Osteoblast (primary cell): ENCODE measurements around the gene RBL1. TPM values are rescaled to one million over a fixed set of nuclear protein-coding genes. Genes with fewer than 3 reads are reported as not detected.
"Not testable (repeated sequence)": the region's sequence is repeated elsewhere in the genome, so short reads cannot be mapped to it uniquely, and the experiment has no call there.

ENCODE experiments used
- DNase-seq: peaks from one replicate; pipeline ENCODE4 v3.0.0; 2011; ENCODE audit warnings: low spot score, mixed read lengths; ENCODE audit not compliant: insufficient read length; ENCODE audit errors: missing footprints
- H2AFZ ChIP-seq: 2 replicates; pipeline ENCODE4 v1.6.0; 2011; ENCODE audit warnings: mild to moderate bottlenecking, low read length
- H3K27ac ChIP-seq: 2 replicates; pipeline ENCODE4 v1.5.1; 2011; ENCODE audit warnings: mild to moderate bottlenecking, low read depth, low read length, moderate library complexity
- H3K27me3 ChIP-seq: 2 replicates; pipeline ENCODE4 v1.6.0; 2012; ENCODE audit warnings: mild to moderate bottlenecking, control low read depth, inconsistent platforms, low read length, moderate library complexity; ENCODE audit not compliant: insufficient read depth
- H3K36me3 ChIP-seq: 2 replicates; pipeline ENCODE4 v1.5.1; 2011; ENCODE audit warnings: mild to moderate bottlenecking, low read length, control low read depth, moderate library complexity; ENCODE audit not compliant: insufficient read depth
- H3K4me1 ChIP-seq: 2 replicates; pipeline ENCODE4 v1.5.1; 2011; ENCODE audit warnings: mild to moderate bottlenecking, low read length, control low read depth, moderate library complexity; ENCODE audit not compliant: insufficient read depth
- H3K4me2 ChIP-seq: 2 replicates; pipeline ENCODE4 v1.6.0; 2011; ENCODE audit warnings: mild to moderate bottlenecking, low read length; ENCODE audit not compliant: insufficient read depth
- H3K4me3 ChIP-seq: fragments of 200-600 bp; sonication (generic); 3 replicates; pipeline ENCODE4 v1.5.1; 2012; ENCODE audit warnings: mild to moderate bottlenecking, low read length, inconsistent platforms; ENCODE audit not compliant: insufficient read depth
- H3K79me2 ChIP-seq: 2 replicates; pipeline ENCODE4 v1.6.0; 2012; ENCODE audit warnings: mild to moderate bottlenecking, low read length, control low read depth, inconsistent platforms; ENCODE audit not compliant: insufficient read depth
- H3K9me3 ChIP-seq: 2 replicates; pipeline ENCODE4 v1.5.1; 2011; ENCODE audit warnings: low read depth, low read length, control low read depth
- H4K20me1 ChIP-seq: 2 replicates; pipeline ENCODE4 v1.6.0; 2012; ENCODE audit warnings: mild to moderate bottlenecking, low read length, control low read depth; ENCODE audit not compliant: insufficient read depth
- total RNA-seq: library from RNA; depleted of rRNA; stranded (reverse); fragments of >200 nt; gene quantifications from 2 replicates; pipeline ENCODE4 v1.2.3, GENCODE V29; 2012
- TF ChIP-seq, protein P1 (sequence below): IDR thresholded peaks from 2 replicates; pipeline ENCODE4 v1.5.1; 2011; ENCODE audit warnings: mild to moderate bottlenecking, low read depth, low read length, moderate library complexity; ENCODE audit errors: extremely low read depth

Gene RBL1
- total RNA-seq, 1 donor: 9.8 TPM

DNA sequence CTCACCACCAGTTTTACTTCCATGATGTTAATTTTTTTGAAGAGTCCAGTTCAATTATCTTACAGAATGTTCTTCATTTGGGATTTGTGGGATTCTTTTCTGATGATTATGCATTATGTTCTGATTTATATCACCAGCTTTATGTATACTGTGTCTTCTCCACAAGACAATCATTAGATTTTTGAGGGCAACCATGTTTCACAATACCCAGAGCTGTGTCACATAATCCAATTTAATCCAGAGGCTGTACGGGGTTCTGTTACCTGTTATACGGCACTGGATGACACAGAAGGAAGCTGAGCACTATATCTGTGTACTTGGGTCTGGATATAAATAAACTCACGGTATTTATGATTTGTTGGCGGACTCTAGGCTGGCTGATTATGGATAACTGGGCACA is 41.8 kb upstream of the RBL1 start:
- no peak for DNase-seq
- H3K9me3 ChIP-seq: no peaks in the 10 kb centered on the region
- H3K27me3 ChIP-seq: peaks cover 7% of the 10 kb centered on the region
- H3K4me3 ChIP-seq: no peak overlapping the region
- no peaks in the 10 kb centered on the region for H3K79me2 ChIP-seq
- peaks cover 2% of the 10 kb centered on the region for H3K4me1 ChIP-seq
- no peaks in the 10 kb centered on the region for H3K36me3 ChIP-seq
- H2AFZ ChIP-seq: no peak overlapping the region
- H3K4me2 ChIP-seq: no peak overlapping the region
- TF ChIP-seq, protein P1, sequence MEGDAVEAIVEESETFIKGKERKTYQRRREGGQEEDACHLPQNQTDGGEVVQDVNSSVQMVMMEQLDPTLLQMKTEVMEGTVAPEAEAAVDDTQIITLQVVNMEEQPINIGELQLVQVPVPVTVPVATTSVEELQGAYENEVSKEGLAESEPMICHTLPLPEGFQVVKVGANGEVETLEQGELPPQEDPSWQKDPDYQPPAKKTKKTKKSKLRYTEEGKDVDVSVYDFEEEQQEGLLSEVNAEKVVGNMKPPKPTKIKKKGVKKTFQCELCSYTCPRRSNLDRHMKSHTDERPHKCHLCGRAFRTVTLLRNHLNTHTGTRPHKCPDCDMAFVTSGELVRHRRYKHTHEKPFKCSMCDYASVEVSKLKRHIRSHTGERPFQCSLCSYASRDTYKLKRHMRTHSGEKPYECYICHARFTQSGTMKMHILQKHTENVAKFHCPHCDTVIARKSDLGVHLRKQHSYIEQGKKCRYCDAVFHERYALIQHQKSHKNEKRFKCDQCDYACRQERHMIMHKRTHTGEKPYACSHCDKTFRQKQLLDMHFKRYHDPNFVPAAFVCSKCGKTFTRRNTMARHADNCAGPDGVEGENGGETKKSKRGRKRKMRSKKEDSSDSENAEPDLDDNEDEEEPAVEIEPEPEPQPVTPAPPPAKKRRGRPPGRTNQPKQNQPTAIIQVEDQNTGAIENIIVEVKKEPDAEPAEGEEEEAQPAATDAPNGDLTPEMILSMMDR: no peak
- no peaks in the 10 kb centered on the region for H4K20me1 ChIP-seq
- no peak overlapping the region for H3K27ac ChIP-seq

DNA sequence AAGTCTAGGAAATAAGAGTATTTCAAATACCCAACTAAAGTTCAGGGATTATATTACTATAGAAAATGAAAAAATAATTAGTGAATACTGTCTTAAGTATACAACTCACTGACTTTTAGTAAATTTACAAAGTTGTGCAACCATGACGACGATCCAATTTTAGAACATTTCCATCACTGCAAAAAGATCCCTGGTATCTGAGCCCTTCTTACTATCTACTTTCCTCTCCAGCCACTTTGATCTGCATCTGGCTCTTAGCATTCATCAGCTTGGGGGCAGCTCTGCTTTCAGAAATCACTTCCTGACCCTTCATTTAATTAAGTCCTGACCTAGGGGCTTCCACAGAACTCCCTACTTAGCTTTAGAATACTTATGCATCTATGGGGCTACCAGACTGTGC is 38.2 kb upstream of the RBL1 start:
- Histone ChIP-seq H3K4me3 (no peak overlapping the region), H3K9me3 (no peaks in the 10 kb centered on the region), H2AFZ (no peak overlapping the region), H3K27me3 (peaks cover 18% of the 10 kb centered on the region), H3K4me2 (no peak overlapping the region), H3K4me1 (no peaks in the 10 kb centered on the region), H3K79me2 (no peaks in the 10 kb centered on the region), H3K27ac (no peak overlapping the region), H3K36me3 (no peaks in the 10 kb centered on the region), H4K20me1 (no peaks in the 10 kb centered on the region)
- TF ChIP-seq, protein P1: no peak
- DNase-seq: no peak

DNA sequence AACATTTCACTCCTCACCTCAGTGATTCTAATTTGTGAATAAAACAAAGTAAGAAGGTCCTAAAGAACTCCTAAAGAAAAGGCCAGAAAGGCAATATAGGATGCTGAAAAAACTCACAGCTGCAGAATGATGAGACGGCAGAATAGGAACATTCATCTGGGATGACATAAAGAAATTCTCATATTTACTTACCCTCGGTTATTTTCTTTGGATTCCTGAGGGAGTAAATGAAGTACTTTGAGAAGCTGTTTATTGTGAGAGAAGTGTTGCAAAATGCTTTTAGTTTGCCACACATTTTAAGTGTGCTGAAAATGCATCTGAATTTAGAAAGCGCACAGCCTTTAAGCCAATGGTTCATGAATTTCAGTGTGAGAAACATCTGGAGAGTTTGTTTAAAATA is 35.7 kb upstream of the RBL1 start:
- H4K20me1 ChIP-seq: no peaks in the 10 kb centered on the region
- H3K27me3 ChIP-seq: peaks cover 16% of the 10 kb centered on the region
- peak; percentile 57 for DNase-seq
- H3K27ac ChIP-seq: no peak overlapping the region
- H3K9me3 ChIP-seq: no peaks in the 10 kb centered on the region
- H3K79me2 ChIP-seq: no peaks in the 10 kb centered on the region
- no peaks in the 10 kb centered on the region for H3K36me3 ChIP-seq
- H3K4me3 ChIP-seq: no peak overlapping the region
- no peak overlapping the region for H3K4me2 ChIP-seq
- no peaks in the 10 kb centered on the region for H3K4me1 ChIP-seq
- no peak overlapping the region for H2AFZ ChIP-seq
- TF ChIP-seq, protein P1: no peak

DNA sequence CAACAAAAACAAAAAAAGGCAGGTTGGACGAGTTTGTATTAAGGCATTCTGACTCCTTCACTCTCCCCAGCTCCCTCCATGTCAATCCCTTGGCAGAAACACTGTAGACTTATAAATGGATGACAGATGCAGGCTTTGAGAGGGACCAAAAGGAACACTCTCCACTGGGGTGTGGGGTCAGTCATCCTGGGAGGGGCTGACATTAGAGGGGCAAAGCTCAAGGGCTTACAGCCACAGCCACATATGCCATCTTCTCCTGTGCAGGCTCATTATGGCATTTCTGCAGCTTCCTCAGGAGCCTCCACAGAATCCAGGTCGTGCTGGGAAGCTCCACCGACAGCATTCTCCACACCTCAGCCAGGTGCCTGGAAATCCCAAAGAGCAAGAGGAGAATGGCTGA is 33.0 kb upstream of the RBL1 start:
- Histone ChIP-seq H3K27ac (no peak overlapping the region), H2AFZ (no peak overlapping the region), H3K4me3 (no peak overlapping the region), H3K4me1 (no peaks in the 10 kb centered on the region), H3K36me3 (no peaks in the 10 kb centered on the region), H3K27me3 (peaks cover 16% of the 10 kb centered on the region), H3K79me2 (no peaks in the 10 kb centered on the region), H4K20me1 (no peaks in the 10 kb centered on the region), H3K9me3 (no peaks in the 10 kb centered on the region), H3K4me2 (no peak overlapping the region)
- DNase-seq: no peak
- TF ChIP-seq, protein P1: no peak

DNA sequence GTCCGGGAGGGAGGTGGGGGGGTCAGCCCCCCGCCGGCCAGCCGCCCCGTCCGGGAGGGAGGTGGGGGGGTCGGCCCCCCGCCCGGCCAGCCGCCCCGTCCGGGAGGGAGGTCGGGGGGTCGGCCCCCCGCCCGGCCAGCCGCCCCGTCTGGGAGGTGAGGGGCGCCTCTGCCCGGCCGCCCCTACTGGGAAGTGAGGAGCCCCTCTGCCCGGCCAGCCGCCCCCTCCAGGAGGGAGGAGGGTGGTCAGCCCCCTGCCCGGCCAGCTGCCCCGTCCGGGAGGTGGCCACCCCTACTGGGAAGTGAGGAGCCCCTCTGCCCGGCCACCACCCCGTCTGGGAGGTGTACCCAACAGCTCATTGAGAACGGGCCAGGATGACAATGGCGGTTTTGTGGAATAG is 30.5 kb upstream of the RBL1 start:
- not testable (repeated sequence) for H3K4me3 ChIP-seq, H3K36me3 ChIP-seq, DNase-seq, H3K4me1 ChIP-seq, H2AFZ ChIP-seq, H3K79me2 ChIP-seq, H3K27me3 ChIP-seq, H3K27ac ChIP-seq, H3K9me3 ChIP-seq, H3K4me2 ChIP-seq, H4K20me1 ChIP-seq
